Upper lobe of left lung (tissue), 4 donors: ENCODE measurements around the gene PDLIM5.

Experiments used
- CTCF ChIP-seq, 6 experiments: fragments of 450-650 bp in 4 of 6; fragments of 200-600 bp in 2 of 6; sonication (generic) in 2 of 6; IDR thresholded peaks; one replicate each; pipeline ENCODE4 v1.5.1; 2016 to 2019; ENCODE audit warnings: antibody characterized with exemption in 6 of 6
- EP300 ChIP-seq, 4 donors: sonication (generic); formaldehyde crosslinking; IDR thresholded peaks; one replicate each; pipeline ENCODE4 v1.5.1; 2017; ENCODE audit warnings: antibody characterized with exemption in 4 of 4, control low read depth in 2 of 4
- POLR2A ChIP-seq, 4 donors: fragments of 450-650 bp; IDR thresholded peaks; one replicate each; pipeline ENCODE4 v1.5.1; 2016 to 2017; ENCODE audit warnings: antibody characterized with exemption in 4 of 4, mild to moderate bottlenecking in 2 of 4
- POLR2AphosphoS5 ChIP-seq, 2 donors: sonication (generic); formaldehyde crosslinking; IDR thresholded peaks; one replicate each; pipeline ENCODE4 v1.5.1; 2017; ENCODE audit warnings: antibody characterized with exemption in 2 of 2

GRCh38 chr4:94459462-94460161 lies 7.9 kb downstream of the PDLIM5 start:
- TF ChIP-seq POLR2A (IDR thresholded peaks at IDR 0.05) (no peak), CTCF (IDR thresholded peaks at IDR 0.05) (no peak), EP300 (IDR thresholded peaks at IDR 0.05) (no peak), POLR2AphosphoS5 (IDR thresholded peaks at IDR 0.05) (no peak)
